ENCODE measurements around the gene PLA2G4B. TPM values are rescaled to one million over a fixed set of nuclear protein-coding genes. Genes with fewer than 3 reads are reported as not detected.

Gene PLA2G4B
- 3.7 and 6.3 TPM in 2 replicates for total RNA-seq (2021)
- long read RNA-seq, result 0 reads

GRCh38 chr15:41838400-41838897 lies at the start of gene PLA2G4B:
Gene PLA2G4B (plus strand): TSS chr15:41838847. CDS start chr15:41838914, 67 bp downstream.
- no peak within 1 kb of the TSS for H3K27ac ChIP-seq (ENCODE audit: insufficient read length, low read depth, low read length)
- no peak within 1 kb of the TSS for H3T11ph ChIP-seq (ENCODE audit: low read length)
- H3K79me2 ChIP-seq (ENCODE audit: insufficient read depth, low read length), result no peaks in the 10 kb centered on the region
- Mint-ChIP-seq H3K27me3 (ENCODE audit: low read depth) (no peaks in the 10 kb centered on the region), H3K4me3 (no peak within 1 kb of the TSS), H3K27ac (no peak within 1 kb of the TSS; a peak in 1 of 7 replicates), H3K4me1 (no peaks in the 10 kb centered on the region), H3K36me3 (ENCODE audit: insufficient read depth in 1 of 3, low read depth in 3 of 3) (peaks cover 3 to 12% (median 6%) of the 10 kb centered on the region in 3 experiments; a peak in 6 of 7 replicates), H3K9me3 (no peaks in the 10 kb centered on the region; a peak in 1 of 5 replicates)
- H2BK20ac ChIP-seq (ENCODE audit: low read depth, low read length, poor library complexity, severe bottlenecking), result no peak within 1 kb of the TSS
- no peak within 1 kb of the TSS for H2BK12ac ChIP-seq (ENCODE audit: insufficient read length, low read depth, low read length)
- H4K20me1 ChIP-seq (ENCODE audit: control insufficient read depth, insufficient read depth, insufficient read length), result peaks cover 2% of the 10 kb centered on the region
- H3K23me2 ChIP-seq (ENCODE audit: insufficient read length, low read depth, low read length, poor library complexity, severe bottlenecking), result no peaks in the 10 kb centered on the region
- H2AFZ ChIP-seq (ENCODE audit: low read length), result no peak within 1 kb of the TSS
- H3K56ac ChIP-seq (ENCODE audit: insufficient read length, low read depth, low read length), result no peak within 1 kb of the TSS
- H3K27me3 ChIP-seq (ENCODE audit: insufficient read depth, low read length), result no peaks in the 10 kb centered on the region
- H3K4ac ChIP-seq (ENCODE audit: low read depth, low read length), result no peak within 1 kb of the TSS
- no peak within 1 kb of the TSS for H2BK5ac ChIP-seq (ENCODE audit: insufficient read length, low read length)
- H4K8ac ChIP-seq (replicated peaks; ENCODE audit: insufficient read length, low read depth, low read length), result no peak within 1 kb of the TSS
- no peak within 1 kb of the TSS for H2AK5ac ChIP-seq (ENCODE audit: insufficient read length, low read length)
- H3K79me1 ChIP-seq (ENCODE audit: insufficient read depth, low read depth, low read length, poor library complexity, severe bottlenecking), result no peaks in the 10 kb centered on the region
- no peaks in the 10 kb centered on the region for H3K4me1 ChIP-seq (ENCODE audit: insufficient read depth, low read length)
- no CpG with 5 or more reads among the region's 6 CpGs for WGBS (ENCODE audit: extremely low coverage, insufficient read length, low lambda C conversion rate)
- H3K14ac ChIP-seq (ENCODE audit: insufficient read depth, low read length), result no peak within 1 kb of the TSS
- H3K4me2 ChIP-seq (ENCODE audit: insufficient read depth, insufficient read length, low read length), result no peak within 1 kb of the TSS
- no peaks in the 10 kb centered on the region for H3K9me3 ChIP-seq (ENCODE audit: control insufficient read depth, low read depth, low read length)
- no peak for DNase-seq
- no peak within 1 kb of the TSS for H2BK120ac ChIP-seq (ENCODE audit: low read depth, low read length, poor library complexity, severe bottlenecking)
- TF ChIP-seq CTCF (conservative IDR thresholded peaks at IDR 0.05), result no peak
- no peak within 1 kb of the TSS for H4K5ac ChIP-seq (ENCODE audit: insufficient read length, low read depth, low read length)
- no peak within 1 kb of the TSS for H4K91ac ChIP-seq (ENCODE audit: insufficient read length, low read depth, low read length)
- H3K23ac ChIP-seq (ENCODE audit: insufficient read length, low read depth, low read length), result no peak within 1 kb of the TSS
- H3K18ac ChIP-seq (ENCODE audit: insufficient read length, low read depth, low read length), result no peak within 1 kb of the TSS
- no peak within 1 kb of the TSS for H3K9ac ChIP-seq (ENCODE audit: extremely low read depth, insufficient read length, low read length)
- H2BK15ac ChIP-seq (ENCODE audit: low read depth, low read length), result no peak within 1 kb of the TSS
